Iris pigment epithelial cell (primary cell): ENCODE data around the gene BRD7.

Experiments used
- DNase-seq: peaks from one replicate; pipeline ENCODE4 v3.0.0-alpha.2; 2011; ENCODE audit warnings: low read depth

Gene BRD7

DNA sequence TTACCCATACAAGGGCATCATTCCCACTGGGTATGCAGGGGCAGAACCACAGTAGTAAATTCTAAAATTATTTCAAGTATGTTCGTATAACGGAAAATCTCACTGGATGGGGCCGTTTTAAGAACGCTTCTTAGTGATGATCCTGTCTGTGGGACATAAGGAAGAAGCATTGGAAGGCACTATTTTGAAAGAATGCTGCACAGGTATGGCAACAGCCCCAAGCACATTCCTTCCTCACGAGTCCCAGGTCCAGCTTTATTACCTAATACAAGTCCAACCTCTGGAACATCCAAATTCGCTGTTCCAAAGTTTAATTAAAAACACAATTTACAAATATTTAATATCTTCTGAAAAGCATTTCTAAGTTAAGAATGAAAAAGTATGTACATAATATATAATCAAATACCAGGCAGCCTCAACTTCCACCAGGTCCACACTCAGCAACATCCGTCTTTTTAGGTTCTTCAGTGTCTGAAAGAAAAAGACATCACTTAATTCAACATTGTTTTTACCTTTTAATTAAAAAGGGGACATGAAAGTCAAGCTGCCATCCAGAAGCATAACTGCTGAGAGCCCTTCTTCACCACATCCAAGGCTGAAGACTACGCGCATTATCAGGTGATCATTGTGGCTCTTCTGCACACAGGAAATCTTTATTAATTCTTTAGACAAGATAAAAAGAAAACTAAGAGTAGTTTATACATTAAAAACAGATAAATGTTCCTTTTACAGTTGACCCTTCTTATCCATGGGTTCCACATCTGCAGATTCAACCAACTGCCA, 49.8 kb downstream of the BRD7 start:
- no peak for DNase-seq

GRCh38 chr16:50316848-50317630, 51.7 kb downstream of the BRD7 start:
- no peak for DNase-seq

DNA sequence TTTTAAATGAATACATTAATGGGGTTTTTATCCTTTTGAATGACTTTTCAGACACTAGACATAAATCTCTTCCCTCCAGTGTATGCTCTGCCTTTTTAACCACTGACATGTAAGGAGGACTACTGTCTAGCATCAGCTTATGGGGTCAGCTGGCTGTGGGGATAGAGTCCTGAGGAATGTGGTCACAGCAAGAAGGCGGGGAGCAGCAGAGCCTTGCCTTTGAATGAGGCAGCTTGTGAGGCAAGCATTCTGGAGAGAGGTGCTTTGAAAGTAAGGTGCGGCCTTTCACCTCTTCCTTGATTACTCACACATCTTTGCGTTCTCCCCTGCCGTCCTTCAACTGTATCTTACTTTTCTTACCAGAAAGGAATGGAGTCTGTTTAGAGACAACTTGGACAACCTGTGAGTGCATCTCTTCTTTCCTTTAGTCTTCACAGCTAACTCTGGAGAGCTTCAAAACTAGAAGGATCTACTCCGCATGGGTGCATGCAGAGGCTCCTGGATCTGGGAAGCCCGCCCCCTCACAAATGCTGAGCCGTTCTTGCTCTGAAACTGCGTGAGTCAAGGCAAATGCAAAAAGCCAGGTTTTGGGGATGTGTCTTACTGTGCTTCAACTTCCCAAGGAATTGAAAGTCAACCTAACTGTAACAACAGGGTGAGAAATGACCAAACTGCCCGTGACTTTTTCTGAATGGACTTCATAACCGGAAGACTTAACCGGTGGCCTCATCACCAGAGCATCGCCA, 52.5 kb downstream of the BRD7 start:
- DNase-seq: no peak

GRCh38 chr16:50315346-50315997, 53.3 kb downstream of the BRD7 start:
- DNase-seq: no peak

GRCh38 chr16:50314665-50315064, 54.1 kb downstream of the BRD7 start:
- no peak for DNase-seq

GRCh38 chr16:50313596-50314478, 55.0 kb downstream of the BRD7 start:
- peak; percentile 69 for DNase-seq

- no peak for DNase-seq
Observed at GRCh38 chr16:50311891-50312501, 56.8 kb downstream of the BRD7 start.

GRCh38 chr16:50311134-50311528, 57.7 kb downstream of the BRD7 start:
- no peak for DNase-seq

DNA sequence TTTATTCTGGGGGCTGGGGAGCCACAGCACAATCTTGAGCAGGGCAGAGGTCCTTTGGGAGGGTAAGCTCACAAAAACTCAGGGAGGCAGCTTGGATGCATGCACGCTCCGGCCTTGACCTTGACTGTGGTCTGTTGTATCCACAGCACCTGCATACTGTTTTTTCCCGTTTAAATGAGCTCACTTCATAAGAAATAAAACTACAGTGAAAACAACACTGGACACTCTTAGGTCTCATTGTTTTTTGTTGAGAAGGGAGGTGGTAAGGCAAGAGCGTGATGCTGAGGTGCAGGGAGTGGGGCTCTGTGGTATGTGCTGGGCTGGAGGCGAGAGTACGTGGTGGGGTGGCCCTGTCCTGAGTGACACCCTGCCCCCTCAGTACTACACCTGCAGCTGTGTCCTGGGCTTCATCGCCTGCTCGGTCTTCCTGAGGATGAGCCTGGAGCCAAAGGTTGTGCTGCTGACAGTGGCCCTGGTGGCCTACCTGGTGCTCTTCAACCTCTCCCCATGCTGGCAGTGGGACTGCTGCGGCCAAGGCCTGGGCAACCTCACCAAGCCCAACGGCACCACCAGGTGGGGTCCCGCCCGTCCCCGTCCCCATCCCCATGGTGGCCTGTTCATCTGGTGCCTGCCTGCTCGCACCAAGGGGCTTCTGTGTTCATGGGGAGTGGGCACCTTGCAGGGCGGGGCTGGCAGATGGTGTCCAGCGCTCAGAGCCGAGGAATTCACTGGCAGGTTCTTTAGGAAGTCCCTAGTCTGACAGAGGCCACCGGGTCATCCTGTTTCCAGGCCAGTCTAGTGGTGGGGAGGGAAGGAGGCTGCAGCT, 58.3 kb downstream of the BRD7 start:
- DNase-seq: no peak

DNA sequence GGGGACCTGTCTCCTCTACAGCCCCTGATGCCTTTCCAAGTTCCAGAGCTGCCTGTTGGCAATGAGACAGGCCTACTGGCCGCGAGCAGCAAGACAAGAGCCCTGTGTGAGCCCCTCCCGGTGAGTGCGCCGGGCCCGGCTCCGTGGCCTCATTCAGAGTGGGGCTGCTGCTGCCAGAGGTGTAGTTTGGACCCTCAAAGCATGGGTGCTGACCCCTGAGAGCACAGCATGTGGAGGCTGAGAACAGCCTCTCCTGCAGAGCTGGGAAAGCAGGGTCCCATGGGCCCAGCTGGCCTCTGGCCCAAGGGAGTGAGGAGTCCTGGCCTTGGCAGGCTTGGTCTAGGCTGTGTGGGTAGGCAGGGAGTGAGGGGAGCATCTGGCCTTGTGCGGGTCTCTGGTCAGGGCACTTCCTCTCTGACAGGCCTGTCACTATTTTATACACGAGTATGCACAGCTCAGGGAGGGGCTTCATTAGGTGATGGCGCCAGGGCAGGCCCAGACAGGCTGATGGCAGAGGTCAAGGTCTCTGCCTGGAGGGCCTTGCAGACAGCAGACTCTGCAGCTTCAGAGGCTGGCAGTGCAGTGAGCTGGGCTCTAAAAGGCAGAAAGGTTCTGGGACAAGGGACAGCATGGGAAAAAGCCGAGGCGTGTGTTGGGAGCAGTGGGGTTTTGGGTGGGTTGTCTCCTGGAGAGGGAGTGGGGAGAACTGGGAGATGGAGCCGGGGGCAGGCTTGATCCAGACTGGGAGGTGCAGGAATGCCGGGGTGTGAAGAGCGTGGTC, 59.1 kb downstream of the BRD7 start:
- no peak for DNase-seq

- no peak for DNase-seq
Observed at GRCh38 chr16:50309156-50309526, 59.6 kb downstream of the BRD7 start.

- DNase-seq: no peak
Observed at GRCh38 chr16:50308237-50308965, 60.4 kb downstream of the BRD7 start.

- no peak for DNase-seq
Observed at GRCh38 chr16:50306287-50306686, 62.5 kb downstream of the BRD7 start.

DNA sequence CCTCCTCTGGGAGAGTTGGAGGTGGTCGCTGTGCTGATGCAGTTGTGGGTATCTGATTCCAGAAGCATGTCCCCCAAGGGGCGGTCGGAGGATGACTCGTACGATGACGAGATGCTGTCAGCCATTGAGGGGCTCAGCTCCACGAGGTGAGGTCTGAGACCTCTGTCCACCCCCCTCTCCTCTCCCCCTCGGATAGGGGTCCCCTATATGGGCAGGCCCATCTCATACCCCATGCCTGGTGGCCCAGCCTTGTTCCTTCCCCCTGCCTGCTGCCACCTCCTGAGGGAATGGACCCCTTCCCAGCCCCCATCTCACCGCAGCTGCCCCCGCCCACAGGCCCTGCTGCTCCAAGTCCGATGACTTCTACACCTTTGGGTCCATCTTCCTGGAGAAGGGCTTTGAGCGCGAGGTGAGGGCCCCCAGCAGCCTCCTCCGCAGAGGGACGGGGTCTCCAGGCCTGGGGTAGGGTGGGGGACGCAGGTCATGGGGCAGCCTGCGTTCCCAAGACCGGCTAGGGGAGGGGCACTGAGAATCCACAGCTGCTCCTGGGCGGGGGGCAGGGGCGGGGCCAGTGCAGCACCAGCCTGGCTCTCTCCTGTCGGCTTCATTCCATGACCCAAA, 63.2 kb downstream of the BRD7 start:
- no peak for DNase-seq

GRCh38 chr16:50304467-50305440, 64.0 kb downstream of the BRD7 start:
- DNase-seq: no peak

DNA sequence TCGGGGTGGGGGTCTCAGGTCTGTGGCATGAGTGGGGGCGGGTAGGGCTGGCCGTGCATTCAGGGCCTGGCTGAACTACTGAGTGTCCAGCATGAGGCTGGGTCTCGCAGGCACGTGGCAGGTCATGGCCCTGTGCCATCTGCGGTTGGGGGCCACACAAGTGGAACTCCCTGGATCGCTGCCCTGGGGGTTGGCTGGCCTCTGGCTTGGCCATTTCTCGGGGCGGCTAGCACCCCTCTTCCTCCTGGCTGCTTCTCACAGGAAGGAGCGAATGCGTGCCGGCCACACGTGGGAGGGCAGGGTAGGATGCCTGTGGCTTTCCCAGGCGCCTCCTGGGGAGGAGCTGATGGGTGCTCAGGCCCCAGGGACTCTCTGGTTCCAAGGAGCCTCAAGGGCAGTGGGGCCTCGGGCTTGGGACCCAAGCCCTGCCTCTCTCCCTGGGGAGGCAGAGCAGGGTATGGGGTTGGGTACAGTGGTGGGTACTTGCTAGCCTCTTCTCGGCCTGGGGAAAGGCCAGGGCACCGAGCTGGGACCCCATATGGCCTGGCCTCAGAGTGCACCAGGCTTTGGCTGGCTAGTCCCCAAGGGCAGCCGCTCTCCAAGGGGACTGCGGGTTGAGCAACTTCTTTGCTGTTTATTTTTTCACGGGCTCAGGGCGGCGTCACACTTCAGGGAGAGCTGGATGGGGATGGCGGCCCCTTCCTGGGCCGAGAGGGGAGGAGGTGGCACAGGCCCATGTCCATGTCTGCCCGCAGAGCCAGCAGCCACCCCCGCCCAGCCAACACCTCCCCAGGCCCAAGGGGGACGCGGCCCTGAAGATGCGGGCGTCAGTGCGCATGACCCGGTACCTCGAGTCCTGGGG, 65.0 kb downstream of the BRD7 start:
- peak; percentile 89 for DNase-seq
